ENCODE data around the gene CHP1.

GRCh38 chr15:41199470-41199869 is 31.6 kb upstream of the CHP1 start:
- TF ChIP-seq GABPA (IDR thresholded peaks at IDR 0.05; ENCODE audit: low read depth) (no peak), CTCF (IDR thresholded peaks at IDR 0.05; ENCODE audit: insufficient read depth, low read length) (no peak), REST (IDR thresholded peaks at IDR 0.05; ENCODE audit: insufficient replicate concordance, low read depth) (no peak)

Data from HL-60 (cell line).